ENCODE data around the gene PUM1. TPM values are rescaled to one million over a fixed set of nuclear protein-coding genes. Genes with fewer than 3 reads are reported as not detected.

The PUM1 gene
- total and polyA plus RNA-seq, 2 donors (not counting 3 experiments of a cell fraction or from before 2014, with no cell fraction given), result 94.7 to 124 TPM

GRCh38 chr1:31108861-31109260 is 43.3 kb upstream of the PUM1 start:
- no peak for TF ChIP-seq FOS (IDR thresholded peaks at IDR 0.05; ENCODE audit: borderline replicate concordance, insufficient read depth, low read length)
- TF ChIP-seq MYC (IDR thresholded peaks at IDR 0.05; ENCODE audit: low read depth, low read length), result no peak
- intact Hi-C loops (cut with micrococcal nuclease), result no loop called here
- Histone ChIP-seq H2AFZ (ENCODE audit: low read depth, low read length) (no peak overlapping the region), H3K36me3 (ENCODE audit: control insufficient read depth in 2 of 2, extremely low read depth in 1 of 2, insufficient read depth in 2 of 2, low read length in 2 of 2) (no peaks in the 10 kb centered on the region), H3K79me2 (ENCODE audit: control insufficient read depth, insufficient read depth, low read length) (no peaks in the 10 kb centered on the region), H4K20me1 (replicated peaks; ENCODE audit: control insufficient read depth, extremely low read depth, insufficient read depth, low read length) (no peaks in the 10 kb centered on the region), H3K4me3 (replicated peaks in 1 of 3; ENCODE audit: insufficient read depth in 1 of 3, low read depth in 1 of 3, low read length in 3 of 3) (no peak overlapping the region), H3K4me1 (ENCODE audit: control insufficient read depth, extremely low read depth, insufficient read depth, low read length) (no peaks in the 10 kb centered on the region), H3K9me1 (replicated peaks; ENCODE audit: control insufficient read depth, extremely low read depth, insufficient read depth, low read length) (no peaks in the 10 kb centered on the region), H3K9ac (replicated peaks; ENCODE audit: extremely low read depth, insufficient read depth, low read length) (no peak overlapping the region), H3K4me2 (ENCODE audit: insufficient read depth, low read length) (no peak overlapping the region), H3K27ac (ENCODE audit: insufficient read depth, low read depth, low read length) (no peak overlapping the region), H3K9me3 (replicated peaks; ENCODE audit: control insufficient read depth, insufficient read depth, low read length) (no peaks in the 10 kb centered on the region), H3K27me3 (ENCODE audit: control insufficient read depth in 2 of 2, insufficient read depth in 2 of 2, low read length in 2 of 2) (no peaks in the 10 kb centered on the region)
- dilution Hi-C loops (cut with MboI; ENCODE audit: extremely low pct_ligation_motif_present, low sequenced_read_pairs), result no loop called here
- POLR2A ChIA-PET, result no interaction called here
- CTCF ChIA-PET, result interaction anchor here (0.7 kb wide), 1 partner anchor 8 kb away, joined by 3 read pairs; no protein-coding TSS in a partner anchor
- BruUV-seq (replicated peaks), result no TSS peak
- DNase-seq (ENCODE audit: low read depth, low spot score), result no peak
- no peak for FAIRE-seq

- H4K20me1 ChIP-seq (replicated peaks; ENCODE audit: control insufficient read depth, extremely low read depth, insufficient read depth, low read length), result no peaks in the 10 kb centered on the region
- no peaks in the 10 kb centered on the region for H3K4me1 ChIP-seq (ENCODE audit: control insufficient read depth, extremely low read depth, insufficient read depth, low read length)
- H2AFZ ChIP-seq (ENCODE audit: low read depth, low read length), result no peak overlapping the region
- H3K4me2 ChIP-seq (ENCODE audit: insufficient read depth, low read length), result no peak overlapping the region
- BruUV-seq (replicated peaks), result no TSS peak
- H3K79me2 ChIP-seq (ENCODE audit: control insufficient read depth, insufficient read depth, low read length), result no peaks in the 10 kb centered on the region
- ChIA-PET POLR2A (no interaction called here), CTCF (no interaction called here)
- H3K9me3 ChIP-seq (replicated peaks; ENCODE audit: control insufficient read depth, insufficient read depth, low read length), result no peaks in the 10 kb centered on the region
- H3K27me3 ChIP-seq (ENCODE audit: control insufficient read depth in 2 of 2, insufficient read depth in 2 of 2, low read length in 2 of 2), result no peaks in the 10 kb centered on the region
- no peak overlapping the region for H3K9ac ChIP-seq (replicated peaks; ENCODE audit: extremely low read depth, insufficient read depth, low read length)
- intact Hi-C loops (cut with micrococcal nuclease), result no loop called here
- no peak for TF ChIP-seq GATA2 (IDR thresholded peaks at IDR 0.05; ENCODE audit: insufficient read depth, insufficient read length, low read depth, low read length)
- TF ChIP-seq POLR2AphosphoS5 (IDR thresholded peaks at IDR 0.05; ENCODE audit: insufficient read depth, low read depth, low read length), result no peak
- TF ChIP-seq POLR2A (IDR thresholded peaks at IDR 0.05; ENCODE audit: low read depth, low read length), result no peak
- no peak for TF ChIP-seq MAX (IDR thresholded peaks at IDR 0.05; ENCODE audit: insufficient read depth, insufficient read length)
- TF ChIP-seq FOS (IDR thresholded peaks at IDR 0.05; ENCODE audit: borderline replicate concordance, insufficient read depth, low read length), result no peak
- no peak for TF ChIP-seq EZH2 (IDR thresholded peaks at IDR 0.05; ENCODE audit: borderline replicate concordance, low read depth, low read length, severe bottlenecking)
- no peak for TF ChIP-seq MYC (IDR thresholded peaks at IDR 0.05; ENCODE audit: low read depth, low read length)
- TF ChIP-seq CTCF (IDR thresholded peaks at IDR 0.05; ENCODE audit: extremely low read depth in 1 of 2, insufficient read depth in 1 of 2, low read depth in 1 of 2, low read length in 2 of 2), result no peak
- TF ChIP-seq JUN (IDR thresholded peaks at IDR 0.05; ENCODE audit: borderline replicate concordance, insufficient read depth, insufficient read length, low read depth), result no peak
- H3K4me3 ChIP-seq (replicated peaks in 1 of 3; ENCODE audit: insufficient read depth in 1 of 3, low read depth in 1 of 3, low read length in 3 of 3), result no peak overlapping the region
- DNase-seq (ENCODE audit: low read depth, low spot score) (no peak), FAIRE-seq (no peak)
- no peaks in the 10 kb centered on the region for H3K9me1 ChIP-seq (replicated peaks; ENCODE audit: control insufficient read depth, extremely low read depth, insufficient read depth, low read length)
- H3K36me3 ChIP-seq (ENCODE audit: control insufficient read depth in 2 of 2, extremely low read depth in 1 of 2, insufficient read depth in 2 of 2, low read length in 2 of 2), result no peaks in the 10 kb centered on the region
- no peak overlapping the region for H3K27ac ChIP-seq (ENCODE audit: insufficient read depth, low read depth, low read length)
- dilution Hi-C loops (cut with MboI; ENCODE audit: extremely low pct_ligation_motif_present, low sequenced_read_pairs), result no loop called here
These were observed 40.1 kb upstream of the PUM1 start for GRCh38 chr1:31105646-31106045.
